Measurements from ENCODE around the gene SLC37A1. TPM values are rescaled to one million over a fixed set of nuclear protein-coding genes. Genes with fewer than 3 reads are reported as not detected.

The SLC37A1 gene
- total RNA-seq, 1 donor, result 1.7 TPM

GRCh38 chr21:42594616-42595282 lies 81.1 kb downstream of the SLC37A1 start:
- no peak for TF ChIP-seq CTCF (IDR thresholded peaks at IDR 0.05; ENCODE audit: insufficient read depth, low read depth, low read length)

GRCh38 chr21:42595283-42596187 lies 81.9 kb downstream of the SLC37A1 start:
- DNase-seq (ENCODE audit: low read depth), result no peak
- no peak overlapping the region for H3K4me3 ChIP-seq (ENCODE audit: low read depth, low read length)

More at GRCh38 chr21:42594616-42595282, 81.1 kb downstream of the SLC37A1 start:
- no peak for DNase-seq (ENCODE audit: low read depth)
- no peak overlapping the region for H3K4me3 ChIP-seq (ENCODE audit: low read depth, low read length)

GRCh38 chr21:42596657-42597056 lies 83.0 kb downstream of the SLC37A1 start:
- TF ChIP-seq CTCF (IDR thresholded peaks at IDR 0.05; ENCODE audit: insufficient read depth, low read depth, low read length), result no peak
- no peak overlapping the region for H3K4me3 ChIP-seq (ENCODE audit: low read depth, low read length)
- DNase-seq (ENCODE audit: low read depth), result no peak

More at GRCh38 chr21:42595283-42596187, 81.9 kb downstream of the SLC37A1 start:
- no peak for TF ChIP-seq CTCF (IDR thresholded peaks at IDR 0.05; ENCODE audit: insufficient read depth, low read depth, low read length)

- H3K4me3 ChIP-seq (ENCODE audit: low read depth, low read length), result no peak overlapping the region
- no peak for TF ChIP-seq CTCF (IDR thresholded peaks at IDR 0.05; ENCODE audit: insufficient read depth, low read depth, low read length)
- DNase-seq (ENCODE audit: low read depth), result no peak
These were observed 84.0 kb downstream of the SLC37A1 start for GRCh38 chr21:42597487-42598158.

GRCh38 chr21:42598159-42598735 lies 84.6 kb downstream of the SLC37A1 start:
- no peak for DNase-seq (ENCODE audit: low read depth)
- no peak overlapping the region for H3K4me3 ChIP-seq (ENCODE audit: low read depth, low read length)
- TF ChIP-seq CTCF (IDR thresholded peaks at IDR 0.05; ENCODE audit: insufficient read depth, low read depth, low read length), result no peak

GRCh38 chr21:42599486-42599885 lies 85.8 kb downstream of the SLC37A1 start:
- H3K4me3 ChIP-seq (ENCODE audit: low read depth, low read length), result no peak overlapping the region
- TF ChIP-seq CTCF (IDR thresholded peaks at IDR 0.05; ENCODE audit: insufficient read depth, low read depth, low read length), result no peak
- no peak for DNase-seq (ENCODE audit: low read depth)
